Measurements from ENCODE around the gene ATXN1.
A peak's percentile ranks its signal among the peaks of the same experiment; 100 is the strongest.

The ATXN1 gene

DNA sequence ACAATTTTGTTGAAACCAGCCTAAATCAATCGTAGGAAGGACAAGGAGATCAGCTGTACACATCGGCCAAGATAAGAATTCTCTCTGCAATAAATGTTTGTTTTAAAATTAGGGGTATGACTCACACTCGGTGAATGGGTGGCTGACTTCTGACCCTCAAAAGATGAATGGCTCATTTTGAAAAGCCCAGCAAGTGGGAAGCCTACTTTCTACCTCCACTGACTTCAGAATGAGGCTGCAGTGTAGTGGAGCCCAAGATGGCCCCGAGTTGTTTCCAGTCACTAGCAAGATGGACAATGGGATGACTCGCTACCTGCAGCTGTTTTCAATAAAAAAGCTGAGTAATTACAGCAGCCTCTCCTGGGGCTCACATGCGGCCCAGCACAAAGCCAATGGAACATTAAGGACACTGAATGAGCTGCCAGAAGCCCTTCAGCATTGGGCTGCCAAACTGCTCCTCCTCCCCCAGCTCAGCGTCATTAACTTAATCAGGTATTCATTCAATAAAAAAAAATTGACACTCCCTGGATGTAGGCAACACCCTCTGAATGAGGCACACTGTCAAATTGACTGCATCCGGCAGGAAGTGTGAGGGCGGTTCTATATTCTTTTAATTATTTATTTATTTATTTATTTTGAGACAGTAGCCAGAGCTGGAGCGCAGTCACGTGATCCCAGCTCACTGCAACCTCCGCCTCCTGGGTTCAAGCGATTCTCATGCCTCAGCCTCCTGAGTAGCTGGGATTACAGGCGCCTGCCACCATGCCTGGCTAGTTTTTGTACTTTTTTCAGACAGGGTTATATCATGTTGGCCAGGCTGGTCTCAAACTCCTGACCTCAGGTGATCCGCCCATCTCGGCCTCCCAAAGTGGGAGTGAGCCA is 415.6 kb downstream of the ATXN1 start:
- DNase-seq = no peak

DNA sequence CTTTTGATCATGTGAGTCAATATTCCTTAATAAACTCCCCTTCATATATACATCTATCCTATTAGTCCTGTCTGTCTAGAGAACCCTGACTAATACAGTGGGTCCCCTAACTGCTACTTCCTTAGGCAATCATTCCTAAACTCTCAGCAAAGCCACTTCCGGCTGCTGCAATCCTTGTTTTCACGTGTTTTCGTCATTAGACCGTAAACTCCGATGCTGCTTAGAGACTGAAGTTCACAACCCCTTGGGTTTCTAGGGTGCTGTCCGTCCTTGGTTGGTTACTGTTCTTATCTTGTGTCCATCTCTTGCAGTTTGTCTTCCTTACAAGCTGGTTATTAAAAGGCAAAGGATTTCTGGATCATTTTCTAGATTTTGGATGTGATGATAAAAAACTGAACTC is 416.5 kb downstream of the ATXN1 start:
- DNase-seq = no peak

GRCh38 chr6:16343593-16343992 is 417.7 kb downstream of the ATXN1 start:
- no peak for DNase-seq

DNA sequence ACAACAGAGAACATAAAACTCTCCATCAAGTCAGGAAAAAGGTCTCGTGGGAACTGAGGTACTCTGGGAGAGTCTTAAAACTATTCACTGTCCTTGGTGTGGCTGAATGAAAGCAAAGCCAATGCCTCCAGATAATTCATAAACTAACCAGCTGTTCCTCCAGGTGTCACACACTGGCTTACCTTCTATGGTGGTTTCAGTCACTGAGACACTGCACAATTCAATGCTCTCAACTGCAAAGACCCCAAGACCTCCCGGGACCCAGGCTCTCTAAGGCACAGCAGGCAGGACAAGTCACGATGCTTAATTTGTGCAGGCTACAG is 422.0 kb downstream of the ATXN1 start:
- no peak for DNase-seq

DNA sequence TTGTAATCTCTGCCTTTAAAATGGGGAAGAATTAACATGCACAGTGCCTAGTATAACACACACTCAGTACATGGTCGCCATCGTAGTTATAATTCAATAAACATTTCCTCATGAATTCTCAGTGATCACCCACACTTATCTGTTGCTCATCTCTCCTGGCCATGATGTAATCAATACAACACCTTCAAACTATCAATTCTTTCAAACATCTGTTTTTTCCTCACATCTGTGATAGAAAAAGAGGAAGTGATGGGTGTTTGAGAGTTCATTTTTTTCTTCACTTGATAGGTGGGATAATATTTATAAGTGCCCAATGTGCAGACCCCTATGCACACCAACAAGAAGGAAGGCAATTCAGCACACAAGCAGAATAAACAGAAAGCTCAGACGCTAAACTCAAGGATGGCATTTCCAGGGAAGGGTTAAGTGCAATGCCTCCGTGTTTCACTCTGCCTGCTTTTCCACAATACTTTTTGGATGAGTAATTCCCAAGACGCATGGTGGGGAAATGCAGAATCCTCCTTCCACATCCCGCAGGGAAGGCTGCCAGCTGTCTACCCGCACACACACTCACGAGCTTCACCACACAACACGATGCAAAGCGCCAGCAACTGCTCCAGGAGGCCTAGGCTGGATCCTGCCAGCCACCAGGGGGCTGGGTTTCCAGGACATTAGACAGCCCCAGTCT is 422.5 kb downstream of the ATXN1 start:
- DNase-seq = no peak

GRCh38 chr6:16337295-16337975 is 423.8 kb downstream of the ATXN1 start:
- DNase-seq = no peak

GRCh38 chr6:16336911-16337294 is 424.4 kb downstream of the ATXN1 start:
- no peak for DNase-seq

- DNase-seq = no peak
These were observed 425.0 kb downstream of the ATXN1 start for GRCh38 chr6:16336056-16336818.

GRCh38 chr6:16335176-16335575 is 426.1 kb downstream of the ATXN1 start:
- no peak for DNase-seq

DNA sequence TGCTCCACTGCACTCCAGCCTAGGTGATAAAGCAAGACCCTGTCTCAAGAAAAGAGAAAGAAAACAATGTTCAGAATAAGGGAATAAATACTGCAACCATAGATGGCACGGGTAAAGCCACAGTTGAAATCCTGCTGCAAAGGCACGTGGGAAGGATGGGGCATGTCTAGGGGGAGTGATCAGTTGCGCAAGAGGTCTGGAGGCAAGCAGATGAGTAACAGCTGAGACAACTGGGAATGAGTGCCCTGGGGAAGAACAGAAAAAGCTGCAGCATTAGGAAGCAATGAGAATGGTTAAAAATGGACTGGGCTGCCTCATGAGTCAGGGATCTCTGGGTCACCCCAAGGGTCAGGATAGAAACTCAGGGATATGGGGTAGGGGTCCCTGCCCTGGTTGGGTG is 426.6 kb downstream of the ATXN1 start:
- no peak for DNase-seq

DNA sequence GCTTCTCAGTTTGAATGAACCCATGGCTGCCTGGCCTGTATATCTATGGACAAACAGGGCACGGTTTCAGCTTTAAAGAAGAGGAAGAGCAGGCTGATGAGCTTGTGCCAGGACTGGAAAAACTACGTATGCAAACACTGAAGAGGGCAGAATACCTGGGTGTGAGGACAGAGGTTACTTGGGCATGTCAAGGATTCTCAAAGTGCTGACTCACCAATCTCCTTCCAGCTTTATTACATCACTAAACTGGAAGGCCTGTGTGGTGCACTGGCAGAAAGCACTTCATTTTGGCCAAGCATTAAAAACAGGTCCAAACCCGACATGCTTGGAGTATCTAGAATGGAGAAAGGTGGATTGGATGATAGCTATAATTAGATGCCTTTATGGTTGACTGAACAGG is 427.7 kb downstream of the ATXN1 start:
- no peak for DNase-seq

DNA sequence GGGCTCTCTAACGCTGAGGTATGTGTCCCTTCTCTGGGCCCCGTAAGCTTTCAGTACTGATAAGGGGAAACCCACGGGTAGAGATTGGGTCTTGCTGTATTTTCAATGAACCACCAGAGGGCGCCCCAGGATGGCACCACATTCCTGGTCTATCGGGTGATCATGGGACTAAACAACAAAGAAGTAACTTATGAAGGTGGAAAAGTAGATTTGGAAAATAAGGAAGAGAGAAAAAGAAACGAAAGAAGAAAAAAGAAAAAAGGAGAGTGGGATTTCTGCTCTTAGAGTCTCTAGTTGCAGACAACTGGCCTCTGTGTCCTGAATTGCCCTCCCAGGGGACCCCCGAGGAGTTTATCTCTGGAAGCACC is 429.1 kb downstream of the ATXN1 start:
- DNase-seq = peak; percentile 71

DNA sequence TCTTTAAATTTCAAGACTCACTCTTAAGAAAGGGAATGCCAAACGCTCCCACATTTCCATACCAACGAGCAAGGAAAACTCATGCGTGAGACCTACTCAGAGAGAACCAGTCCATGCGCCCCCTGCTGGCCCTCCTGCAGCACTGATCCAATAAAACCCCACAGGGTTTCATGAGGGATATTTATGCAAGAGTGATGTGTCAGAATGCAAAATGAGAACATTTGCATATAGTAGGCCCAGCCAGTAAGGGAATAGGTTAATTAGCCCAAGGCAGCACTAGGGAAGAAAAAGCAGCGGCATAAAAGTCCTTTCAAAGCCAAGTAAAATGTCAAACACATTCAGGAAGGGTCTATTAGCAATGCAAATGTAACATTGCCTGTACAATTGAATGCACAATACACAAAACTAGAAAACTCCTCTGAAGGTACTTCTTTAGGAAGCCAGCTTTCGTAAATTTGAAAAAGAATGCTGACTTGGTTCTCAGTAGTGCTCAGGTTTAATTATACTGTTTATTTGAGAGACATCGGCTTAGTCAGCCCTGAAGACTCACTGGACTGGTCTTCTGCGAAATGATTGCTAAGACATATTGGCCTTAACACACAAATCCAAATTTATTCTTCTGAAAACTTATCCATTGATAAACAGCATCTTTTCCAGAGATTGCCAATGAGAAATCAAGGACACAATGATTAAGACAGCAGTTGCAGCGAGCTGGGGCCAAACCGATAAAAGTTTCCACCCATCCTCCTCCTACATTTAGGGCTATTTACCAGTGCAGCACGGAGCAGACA is 429.7 kb downstream of the ATXN1 start:
- peak; percentile 83 for DNase-seq

- no peak for DNase-seq
These were observed 432.0 kb downstream of the ATXN1 start for GRCh38 chr6:16329233-16329632.

DNA sequence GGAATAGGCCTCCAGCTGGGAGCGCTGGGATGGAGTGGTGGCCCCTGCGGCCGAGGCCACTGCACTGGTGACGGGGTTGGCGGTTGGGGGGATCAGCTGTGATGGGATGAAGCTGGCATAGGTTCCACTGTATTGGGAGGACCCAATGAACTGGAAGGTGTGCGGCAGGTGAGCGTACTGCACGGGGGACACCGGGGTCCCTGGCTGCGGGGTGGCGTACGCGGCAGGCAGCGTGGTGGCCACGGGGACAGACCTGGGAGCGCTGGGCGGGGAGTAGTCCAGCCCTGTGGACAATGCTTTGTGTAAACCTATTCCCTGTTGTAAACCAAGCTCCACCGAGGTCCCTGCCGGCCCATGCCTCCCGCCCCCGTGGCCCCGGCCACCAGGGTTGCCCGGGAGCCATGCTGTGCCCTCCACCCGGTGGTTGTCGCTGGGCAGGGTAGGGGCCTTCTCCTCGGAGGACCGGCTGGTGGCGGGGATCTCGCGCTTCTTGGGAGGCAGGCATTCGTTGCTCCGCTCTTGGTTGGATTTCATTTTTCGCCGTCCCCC is 433.4 kb downstream of the ATXN1 start:
- no peak for DNase-seq

DNA sequence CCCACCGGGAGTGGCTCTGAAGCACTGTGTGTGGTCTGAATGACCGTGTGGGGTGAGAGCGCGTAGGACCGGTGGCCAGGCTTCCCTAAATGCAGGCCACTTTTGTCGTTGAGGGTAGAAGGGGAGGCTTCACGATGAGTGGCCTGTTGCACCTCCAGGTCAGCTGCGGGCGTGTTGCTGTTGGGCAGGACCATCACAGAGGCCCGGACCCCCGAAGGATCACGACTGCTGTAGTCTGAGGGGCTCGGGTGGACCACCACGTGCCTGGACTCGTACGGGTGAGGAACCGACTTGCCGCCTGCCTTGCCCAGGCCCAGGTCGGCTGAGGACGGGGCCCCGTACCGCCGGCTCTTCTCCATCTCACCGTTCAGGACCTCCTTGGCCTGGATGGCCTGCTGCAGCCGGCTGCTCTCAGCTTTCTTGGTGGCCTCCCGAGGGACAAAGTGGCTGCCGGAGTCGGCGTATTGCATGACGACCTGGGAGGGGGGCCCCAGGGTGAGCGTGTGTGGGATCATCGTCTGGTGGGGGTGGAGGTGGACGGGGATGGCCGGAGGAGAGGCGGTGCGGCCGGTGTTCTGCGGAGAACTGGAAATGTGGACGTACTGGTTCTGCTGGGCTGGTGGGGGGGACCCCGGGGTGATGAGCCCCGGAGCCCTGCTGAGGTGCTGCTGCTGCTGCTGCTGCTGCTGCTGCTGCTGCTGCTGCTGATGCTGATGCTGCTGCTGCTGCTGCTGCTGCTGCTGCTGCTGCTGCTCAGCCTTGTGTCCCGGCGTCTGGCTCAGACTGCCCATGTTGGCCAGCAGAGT is 434.1 kb downstream of the ATXN1 start:
- no peak for DNase-seq

DNA sequence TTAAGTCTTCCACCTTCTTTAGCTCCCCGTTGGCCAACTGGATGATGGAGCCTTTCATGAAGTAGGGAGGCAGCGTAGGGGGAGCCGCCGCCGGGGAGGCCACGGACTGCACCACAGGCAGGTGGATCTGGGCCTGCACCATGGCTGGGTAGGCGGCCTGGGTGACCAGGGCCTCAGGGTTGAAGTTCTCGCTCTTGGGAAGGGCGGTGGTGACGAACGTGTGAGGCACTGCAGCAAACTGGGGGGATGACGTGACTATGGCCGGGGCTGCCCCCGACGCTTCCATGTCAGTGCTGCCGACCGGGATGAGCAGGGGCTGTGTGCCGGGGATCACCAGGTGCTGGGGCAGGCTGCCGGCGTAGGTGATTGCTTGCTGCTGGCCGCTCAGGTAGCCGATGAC is 434.7 kb downstream of the ATXN1 start:
- no peak for DNase-seq

GRCh38 chr6:16324606-16325225 is 436.5 kb downstream of the ATXN1 start:
- no peak for DNase-seq

DNA sequence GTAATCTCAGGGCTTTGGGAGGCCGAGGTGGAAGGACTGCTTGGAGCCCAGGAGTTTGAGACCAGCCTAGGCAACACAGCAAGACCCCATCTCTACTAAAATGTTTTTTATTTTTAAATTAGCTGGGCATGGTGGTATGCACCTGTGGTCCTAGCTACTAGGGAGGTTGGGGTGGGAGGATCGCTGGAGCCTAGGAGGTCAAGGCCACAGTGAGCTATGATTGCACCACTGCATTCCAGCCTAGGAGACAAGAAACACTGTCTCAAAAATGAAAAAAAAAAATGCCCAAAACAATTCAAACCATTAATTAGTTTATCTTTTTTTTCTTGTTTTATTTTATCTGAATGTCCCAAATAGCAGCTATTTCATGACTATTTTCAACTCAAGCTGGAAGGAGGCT is 437.1 kb downstream of the ATXN1 start:
- DNase-seq = no peak

- DNase-seq = no peak
These were observed 438.5 kb downstream of the ATXN1 start for GRCh38 chr6:16322666-16323312.
